Measurements from ENCODE around the gene ARL10. TPM values are rescaled to one million over a fixed set of nuclear protein-coding genes. Genes with fewer than 3 reads are reported as not detected.

ARL10 gene
- total RNA-seq, 1 experiment from 2014 or later, result 3.3 TPM

DNA sequence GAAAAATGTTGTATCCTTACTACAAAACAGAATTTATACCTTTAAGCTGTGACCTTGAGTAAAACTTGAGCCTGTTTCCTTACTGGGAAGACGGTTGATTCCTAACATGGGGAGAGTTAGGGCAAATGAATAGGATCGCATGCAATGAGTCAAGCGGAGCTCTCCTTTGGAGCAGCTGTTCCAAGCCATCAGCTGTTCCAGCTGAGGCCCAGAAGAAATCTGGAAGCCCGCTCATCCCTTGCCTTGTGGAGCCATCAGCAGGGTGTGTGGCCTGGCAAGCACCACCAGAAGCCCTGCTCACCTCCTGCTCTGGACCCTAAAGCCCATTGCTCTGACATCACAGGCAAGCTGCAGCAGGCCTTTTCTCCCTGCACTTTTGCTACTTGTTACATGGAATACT, 11.8 kb upstream of the ARL10 start:
- Histone ChIP-seq H3K4me3 (ENCODE audit: insufficient read depth, low read depth, low read length) (no peak overlapping the region), H3K27me3 (ENCODE audit: control insufficient read depth, insufficient read depth, low read length) (no peaks in the 10 kb centered on the region), H3K36me3 (replicated peaks; ENCODE audit: control insufficient read depth, insufficient read depth, low read length) (peaks cover 35% of the 10 kb centered on the region)
- DNase-seq, result no peak

- peak; percentile 48 for DNase-seq
Observed at GRCh38 chr5:176355400-176356178, 9.7 kb upstream of the ARL10 start.

GRCh38 chr5:176356179-176356566, 9.1 kb upstream of the ARL10 start:
- Histone ChIP-seq H3K36me3 (replicated peaks; ENCODE audit: control insufficient read depth, insufficient read depth, low read length) (peaks cover 18% of the 10 kb centered on the region), H3K4me3 (ENCODE audit: insufficient read depth, low read depth, low read length) (no peak overlapping the region), H3K27me3 (ENCODE audit: control insufficient read depth, insufficient read depth, low read length) (no peaks in the 10 kb centered on the region)
- no peak for DNase-seq

More at GRCh38 chr5:176355400-176356178, 9.7 kb upstream of the ARL10 start:
- Histone ChIP-seq H3K4me3 (ENCODE audit: insufficient read depth, low read depth, low read length) (no peak overlapping the region), H3K27me3 (ENCODE audit: control insufficient read depth, insufficient read depth, low read length) (no peaks in the 10 kb centered on the region), H3K36me3 (replicated peaks; ENCODE audit: control insufficient read depth, insufficient read depth, low read length) (peaks cover 21% of the 10 kb centered on the region)

GRCh38 chr5:176359658-176360057, 5.6 kb upstream of the ARL10 start:
- Histone ChIP-seq H3K4me3 (ENCODE audit: insufficient read depth, low read depth, low read length) (no peak overlapping the region), H3K36me3 (replicated peaks; ENCODE audit: control insufficient read depth, insufficient read depth, low read length) (peaks cover 8% of the 10 kb centered on the region), H3K27me3 (ENCODE audit: control insufficient read depth, insufficient read depth, low read length) (peaks cover 23% of the 10 kb centered on the region)
- DNase-seq, result no peak

DNA sequence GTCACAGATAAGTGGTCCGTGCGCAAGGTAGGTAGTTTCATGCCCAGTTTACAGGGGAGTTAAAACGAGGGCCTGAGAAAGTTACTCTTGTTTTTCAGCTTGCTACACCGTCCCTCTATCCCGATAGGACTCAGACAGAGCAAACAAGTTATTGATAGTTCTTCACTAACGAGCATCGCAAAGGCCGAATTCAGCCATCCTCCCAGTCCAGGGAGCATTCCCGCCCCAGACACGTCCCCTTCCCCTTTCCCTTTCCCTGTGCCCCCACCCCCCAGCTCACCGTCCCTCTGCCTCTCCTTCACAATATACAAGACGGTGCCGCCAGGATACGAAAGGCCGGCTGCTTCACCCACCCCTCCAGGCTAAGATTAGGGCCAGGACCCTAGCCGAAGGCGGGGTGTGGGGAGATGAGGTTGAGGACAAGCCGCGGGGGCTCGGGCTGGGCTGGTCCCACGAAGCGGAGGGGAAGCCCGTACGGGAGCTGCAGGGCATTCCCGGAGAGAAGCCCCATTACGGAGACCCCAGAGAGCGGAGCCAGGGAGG, 4.3 kb upstream of the ARL10 start:
- Histone ChIP-seq H3K4me3 (ENCODE audit: insufficient read depth, low read depth, low read length) (peak overlapping the region; percentile 95), H3K27me3 (ENCODE audit: control insufficient read depth, insufficient read depth, low read length) (peaks cover 36% of the 10 kb centered on the region), H3K36me3 (replicated peaks; ENCODE audit: control insufficient read depth, insufficient read depth, low read length) (peaks cover 3% of the 10 kb centered on the region)
- no peak for DNase-seq

GRCh38 chr5:176361437-176362232, 3.7 kb upstream of the ARL10 start, which contains the start of gene KIAA1191:
Gene KIAA1191 (minus strand): TSS chr5:176361764. CDS start chr5:176359508, 2,256 bp downstream.
- H3K27me3 ChIP-seq (ENCODE audit: control insufficient read depth, insufficient read depth, low read length), result peaks cover 43% of the 10 kb centered on the region
- H3K36me3 ChIP-seq (replicated peaks; ENCODE audit: control insufficient read depth, insufficient read depth, low read length), result peaks cover 3% of the 10 kb centered on the region
- DNase-seq, result peak; percentile 92
- peak within 1 kb of the TSS; percentile 95 for H3K4me3 ChIP-seq (ENCODE audit: insufficient read depth, low read depth, low read length)

DNA sequence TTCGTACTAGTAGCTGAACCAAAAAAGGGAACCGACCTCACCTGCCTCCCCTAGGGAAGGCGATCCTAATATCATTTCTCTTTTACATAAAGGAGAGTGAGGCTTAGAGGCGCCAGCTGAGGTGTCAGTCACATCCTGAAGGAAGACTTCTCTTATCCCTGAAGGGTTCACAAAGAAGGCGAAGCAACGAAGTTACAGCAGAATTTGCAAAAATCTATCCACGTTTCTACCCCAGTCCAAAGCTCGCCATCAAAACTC, 3.1 kb upstream of the ARL10 start:
- no peak for DNase-seq
- H3K27me3 ChIP-seq (ENCODE audit: control insufficient read depth, insufficient read depth, low read length), result peaks cover 45% of the 10 kb centered on the region
- H3K36me3 ChIP-seq (replicated peaks; ENCODE audit: control insufficient read depth, insufficient read depth, low read length), result peaks cover 3% of the 10 kb centered on the region
- H3K4me3 ChIP-seq (ENCODE audit: insufficient read depth, low read depth, low read length), result peak overlapping the region; percentile 95

DNA sequence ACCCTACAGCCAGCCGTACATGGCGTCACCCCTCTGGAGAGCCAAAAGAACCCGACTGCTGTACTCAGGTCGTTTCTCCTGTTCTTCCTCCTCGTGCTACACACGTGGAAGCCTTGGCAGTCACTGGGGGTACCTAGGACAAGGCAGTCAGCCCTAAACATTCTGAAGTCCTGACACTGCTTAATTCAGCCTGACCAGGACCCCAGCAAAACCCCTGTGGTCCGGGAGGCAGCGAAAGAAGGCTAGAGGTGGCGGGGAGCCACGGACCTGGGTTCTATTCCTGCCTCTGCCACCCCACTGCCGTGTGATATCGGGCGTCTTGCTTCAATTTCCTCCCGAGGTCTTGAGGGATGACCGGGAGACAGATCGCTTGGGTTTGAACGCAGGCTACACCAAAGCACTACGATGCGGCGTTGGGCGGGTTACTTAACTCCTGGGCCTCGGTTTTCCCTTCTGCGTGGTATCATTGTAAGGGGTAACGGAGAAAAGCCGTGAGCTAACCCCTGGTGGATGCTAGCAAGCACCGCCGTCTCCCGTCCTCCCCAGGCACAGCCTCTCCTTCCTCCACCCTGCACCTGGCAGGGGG, 429 bp upstream of the ARL10 start:
- no peak for DNase-seq

GRCh38 chr5:176366232-176366894, 1.1 kb downstream of the ARL10 start:
- Histone ChIP-seq H3K27me3 (ENCODE audit: control insufficient read depth, insufficient read depth, low read length) (peaks cover 46% of the 10 kb centered on the region), H3K36me3 (replicated peaks; ENCODE audit: control insufficient read depth, insufficient read depth, low read length) (no peaks in the 10 kb centered on the region; the same call in 1 of the 2 replicates), H3K4me3 (ENCODE audit: insufficient read depth, low read depth, low read length) (peak overlapping the region; percentile 76)
- no peak for DNase-seq

More for the DNA sequence above, 429 bp upstream of the ARL10 start:
- Histone ChIP-seq H3K36me3 (replicated peaks; ENCODE audit: control insufficient read depth, insufficient read depth, low read length) (no peaks in the 10 kb centered on the region; the same call in 1 of the 2 replicates), H3K27me3 (ENCODE audit: control insufficient read depth, insufficient read depth, low read length) (peaks cover 46% of the 10 kb centered on the region), H3K4me3 (ENCODE audit: insufficient read depth, low read depth, low read length) (peak overlapping the region; percentile 76)

DNA sequence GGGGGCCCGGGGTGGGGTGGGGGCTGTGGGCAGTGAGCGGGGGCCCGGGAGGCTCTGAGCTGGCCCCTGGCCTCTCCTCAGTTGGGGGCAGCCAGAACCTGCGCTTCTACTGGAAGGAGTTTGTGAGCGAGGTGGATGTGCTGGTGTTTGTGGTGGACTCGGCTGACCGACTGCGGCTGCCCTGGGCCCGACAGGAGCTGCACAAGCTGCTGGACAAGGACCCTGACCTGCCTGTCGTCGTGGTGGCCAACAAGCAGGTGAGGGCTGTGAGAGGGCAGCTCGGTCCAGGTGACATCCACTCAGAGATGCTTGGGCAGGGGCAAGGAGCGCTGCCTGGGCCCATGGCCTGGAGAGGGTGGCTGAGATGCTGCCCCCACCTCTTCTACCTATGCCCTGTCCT, 3.4 kb downstream of the ARL10 start:
- DNase-seq, result no peak
- no peak overlapping the region for H3K4me3 ChIP-seq (ENCODE audit: insufficient read depth, low read depth, low read length)
- H3K27me3 ChIP-seq (ENCODE audit: control insufficient read depth, insufficient read depth, low read length), result peaks cover 28% of the 10 kb centered on the region
- no peaks in the 10 kb centered on the region; the same call in 1 of the 2 replicates for H3K36me3 ChIP-seq (replicated peaks; ENCODE audit: control insufficient read depth, insufficient read depth, low read length)

DNA sequence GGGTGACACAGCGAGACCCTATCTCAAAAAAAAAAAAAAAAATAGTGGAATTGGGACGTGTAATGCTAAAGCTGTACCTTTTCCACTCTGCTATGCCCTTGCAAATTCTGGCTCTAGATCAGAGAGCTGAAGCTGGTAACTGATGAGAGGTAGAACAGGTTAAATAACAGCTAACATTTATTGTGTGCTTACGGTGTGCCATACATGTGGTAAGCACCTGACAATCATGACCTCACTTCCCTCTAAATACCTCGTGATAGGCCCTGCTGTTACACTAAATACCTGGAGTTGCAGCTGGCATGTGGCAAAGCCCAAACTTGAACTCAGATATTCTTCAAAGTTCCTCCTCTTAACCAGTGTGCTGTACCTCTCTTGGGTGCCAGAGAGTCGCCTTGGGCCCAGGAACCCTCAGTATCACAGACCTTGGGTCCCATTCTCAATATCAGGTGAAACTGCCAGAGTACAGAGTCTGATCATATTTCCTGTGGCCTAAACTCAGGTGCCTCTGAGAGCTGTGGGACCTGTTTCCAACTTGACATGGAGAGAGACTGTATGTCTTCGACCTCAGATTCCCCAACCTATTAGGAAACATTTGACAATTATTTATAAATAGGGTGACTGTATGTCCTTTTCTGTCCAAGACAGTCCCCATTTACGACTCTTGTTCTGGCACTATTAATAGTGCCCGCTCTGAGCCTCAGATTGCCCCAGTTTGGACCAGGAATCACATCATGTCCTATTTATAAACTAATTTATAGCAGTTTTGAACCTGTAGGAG, 4.8 kb downstream of the ARL10 start:
- DNase-seq, result peak; percentile 13
- Histone ChIP-seq H3K36me3 (replicated peaks; ENCODE audit: control insufficient read depth, insufficient read depth, low read length) (no peaks in the 10 kb centered on the region; the same call in 1 of the 2 replicates), H3K4me3 (ENCODE audit: insufficient read depth, low read depth, low read length) (no peak overlapping the region), H3K27me3 (ENCODE audit: control insufficient read depth, insufficient read depth, low read length) (peaks cover 18% of the 10 kb centered on the region)

DNA sequence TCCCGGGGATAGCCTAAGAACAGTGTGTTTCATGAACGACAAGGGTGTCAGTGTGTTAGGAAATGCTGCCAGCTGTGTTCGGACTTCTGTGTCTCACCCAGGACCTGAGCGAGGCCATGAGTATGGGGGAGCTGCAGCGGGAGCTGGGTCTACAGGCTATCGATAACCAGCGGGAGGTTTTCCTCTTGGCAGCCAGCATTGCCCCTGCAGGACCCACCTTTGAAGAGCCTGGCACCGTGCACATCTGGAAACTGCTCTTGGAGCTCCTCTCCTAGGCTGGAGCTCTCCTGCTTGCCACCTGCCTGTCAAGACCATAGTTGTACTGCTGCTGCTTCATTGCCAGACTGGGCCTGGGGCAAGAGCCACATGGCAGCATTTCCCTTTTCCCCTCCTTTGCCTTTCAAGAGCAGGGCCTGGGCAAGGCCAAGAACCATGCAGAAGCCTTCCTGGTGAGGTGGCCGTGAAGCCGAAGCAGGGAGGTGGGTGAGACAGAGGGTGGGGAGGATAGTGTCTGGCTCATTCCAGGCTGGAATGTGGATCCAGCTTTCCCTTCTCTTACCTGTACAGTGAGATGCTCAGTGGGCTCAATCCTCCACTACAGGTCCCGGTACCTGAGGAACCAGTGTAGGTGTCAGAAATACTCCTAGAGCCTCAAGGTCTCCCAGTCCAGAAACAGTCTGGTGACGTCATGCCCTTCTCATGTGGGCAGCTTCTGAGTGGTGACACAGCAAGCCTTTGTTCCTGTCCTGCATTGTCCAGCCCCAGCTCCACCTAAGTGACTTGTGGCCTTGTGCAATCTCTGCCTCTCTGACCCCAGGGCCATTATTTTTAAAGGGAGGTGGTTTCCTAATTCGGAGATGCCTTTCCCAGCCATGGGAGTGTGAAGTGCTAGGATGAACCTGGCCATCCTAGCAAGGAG, 6.6 kb downstream of the ARL10 start:
- Histone ChIP-seq H3K36me3 (replicated peaks; ENCODE audit: control insufficient read depth, insufficient read depth, low read length) (no peaks in the 10 kb centered on the region; the same call in 1 of the 2 replicates), H3K4me3 (ENCODE audit: insufficient read depth, low read depth, low read length) (no peak overlapping the region), H3K27me3 (ENCODE audit: control insufficient read depth, insufficient read depth, low read length) (peaks cover 2% of the 10 kb centered on the region; the same call in 1 of the 2 replicates)
- DNase-seq, result peak; percentile 8
